NCI-H2107 treated with DMSO at 0.1 percent for 48 hours (cell line): ENCODE results near the gene GMPPB.
A peak's percentile ranks its signal among the peaks of the same experiment; 100 is the strongest.
"Not testable (repeated sequence)": the region's sequence is repeated elsewhere in the genome, so short reads cannot be mapped to it uniquely, and the experiment has no call there.

Source experiments
- DNase-seq: peaks from one replicate; lab custom pipeline; 2025; ENCODE audit not compliant: unreplicated experiment; lab: John Stamatoyannopoulos, UW

GMPPB gene

DNA sequence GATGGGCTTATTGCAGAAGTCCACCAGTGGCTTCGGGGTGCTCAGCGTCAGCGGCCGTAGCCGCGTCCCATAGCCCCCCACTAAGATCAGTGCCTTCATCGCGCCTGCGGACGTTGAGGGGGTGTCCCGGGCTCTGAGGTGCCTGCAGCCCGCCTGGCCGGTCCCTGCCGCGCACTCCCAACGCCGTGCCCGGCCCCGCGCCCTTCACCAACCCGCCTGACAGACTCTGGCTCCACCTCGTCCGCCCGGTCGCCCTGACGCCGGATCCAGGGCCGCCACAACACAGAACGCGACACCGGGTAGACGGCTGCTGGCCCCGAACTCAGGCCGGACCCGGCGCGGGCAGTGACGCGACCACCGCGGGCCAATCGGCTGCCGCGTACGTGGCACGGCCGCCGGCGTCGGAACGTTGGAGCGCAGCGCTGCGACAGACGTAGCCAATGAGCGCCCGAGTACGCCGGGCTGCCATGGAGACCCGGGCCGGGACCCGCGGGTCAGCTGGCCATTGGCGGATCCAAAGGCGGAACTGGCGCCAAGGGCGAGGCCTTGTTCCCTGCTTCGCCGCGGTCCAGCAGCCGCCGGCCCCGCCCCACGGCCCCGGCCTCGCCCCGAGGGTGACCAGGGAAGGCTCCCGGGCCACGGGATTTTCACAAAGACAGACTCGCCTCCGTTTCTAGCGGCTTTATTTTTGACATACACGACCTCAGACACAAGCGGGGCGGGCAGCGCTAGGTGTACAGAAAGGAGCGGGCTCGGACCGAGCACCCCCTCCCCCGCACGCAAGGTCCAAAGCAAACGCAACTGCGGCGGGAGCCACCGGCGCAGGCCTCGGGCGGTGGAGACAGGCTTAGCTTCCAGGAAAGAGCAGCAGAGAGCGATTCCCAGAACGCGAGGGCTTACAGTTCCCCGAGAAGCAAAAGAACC is at the start of gene GMPPB:
Gene GMPPB (minus strand): TSS at position 324 of the 924 bp plus-strand sequence. CDS start 225 bp downstream, at position 99.
- DNase-seq: peak; percentile 50

DNA sequence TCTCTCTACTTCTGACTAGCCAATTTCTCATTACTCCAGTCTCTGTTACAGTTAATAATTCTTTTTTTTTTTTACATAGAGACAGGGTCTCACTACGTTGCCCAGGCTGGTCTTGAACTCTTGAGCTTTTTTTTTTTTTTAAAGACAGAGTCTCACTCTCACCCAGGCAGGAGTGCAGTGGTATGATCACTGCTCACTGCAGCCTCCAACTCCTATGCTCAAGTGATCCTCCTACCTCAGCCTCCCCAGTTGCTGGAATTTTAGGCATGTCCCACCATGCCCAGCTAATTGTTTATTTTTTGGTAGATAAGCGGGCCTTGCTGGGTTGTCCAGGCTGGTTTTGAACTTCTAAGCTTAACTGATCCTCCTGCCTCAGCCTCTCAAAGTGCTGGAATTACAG is 49.0 kb upstream of the GMPPB start:
- no peak for DNase-seq

DNA sequence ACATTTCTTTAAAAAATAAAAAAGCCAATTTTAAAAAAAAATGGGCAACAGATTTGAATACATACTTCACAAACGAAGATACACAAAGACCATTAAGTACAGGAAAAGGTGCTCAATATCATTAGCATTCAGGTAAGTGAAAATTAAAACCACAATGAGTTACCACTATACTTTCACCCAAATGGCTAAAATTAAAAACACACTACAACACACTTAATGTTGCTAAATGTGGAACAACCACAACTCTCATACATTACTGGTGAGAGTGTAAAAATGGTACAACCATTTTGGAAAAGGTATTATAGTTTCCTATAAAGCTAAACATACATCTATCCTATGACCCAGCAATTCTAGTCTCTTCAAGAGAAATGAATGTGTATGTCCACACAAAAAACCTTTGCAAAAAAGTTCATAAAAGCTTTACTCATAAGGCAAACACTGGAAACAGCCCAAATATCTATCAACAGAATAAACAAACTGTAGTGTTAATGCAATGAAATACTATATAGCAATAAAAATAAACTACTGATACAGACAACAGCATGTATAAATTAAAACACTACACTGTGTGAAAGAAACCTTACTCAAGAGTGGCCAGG is 47.7 kb upstream of the GMPPB start:
- DNase-seq: no peak

DNA sequence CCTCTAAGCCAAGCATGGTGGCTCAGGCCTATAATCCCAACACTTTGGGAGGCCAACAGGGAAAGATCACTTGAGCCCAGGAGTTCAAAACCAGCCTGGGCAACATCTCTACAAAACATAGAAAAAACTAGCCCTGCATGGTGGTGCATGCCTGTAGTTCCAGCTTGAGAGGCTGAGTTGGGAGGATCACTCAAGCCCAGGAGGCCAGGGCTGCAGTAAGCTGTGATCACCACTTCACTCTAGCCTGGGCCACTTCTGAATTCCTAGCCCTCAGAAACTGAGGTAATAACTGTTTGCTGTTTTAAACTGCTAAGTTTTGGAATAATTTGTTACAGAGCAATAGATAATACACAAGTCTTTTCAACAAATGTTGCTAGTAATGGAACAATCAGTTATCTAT is 46.2 kb upstream of the GMPPB start:
- no peak for DNase-seq

DNA sequence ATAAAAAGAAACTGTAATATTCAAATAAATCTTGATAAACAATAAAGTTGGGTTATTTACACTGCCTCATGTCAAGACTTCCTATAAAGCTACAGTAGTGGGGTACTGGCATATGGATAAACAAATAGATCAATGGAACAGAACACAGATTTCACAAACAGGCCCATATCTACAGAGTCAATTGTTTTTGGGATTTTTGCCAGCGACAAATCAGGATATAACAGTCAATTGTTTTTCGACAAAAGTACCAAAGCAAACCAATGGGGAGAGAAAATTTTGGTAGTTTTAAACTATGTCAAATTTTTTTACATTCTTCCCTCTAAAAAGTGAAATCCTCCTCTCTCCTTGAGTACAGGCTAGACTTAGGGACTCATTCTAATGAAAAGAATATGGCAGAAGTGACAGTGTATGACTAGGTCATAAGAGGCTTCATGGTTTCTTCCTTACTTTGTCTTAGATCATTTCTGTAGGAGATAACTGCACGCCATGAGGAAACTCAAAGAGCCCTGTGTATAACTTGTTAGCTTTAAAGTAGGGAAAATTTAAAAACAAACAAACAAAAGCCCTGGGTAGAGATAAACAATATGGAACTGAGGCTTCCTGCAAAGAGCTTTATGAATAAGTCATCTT is 45.6 kb upstream of the GMPPB start:
- no peak for DNase-seq

DNA sequence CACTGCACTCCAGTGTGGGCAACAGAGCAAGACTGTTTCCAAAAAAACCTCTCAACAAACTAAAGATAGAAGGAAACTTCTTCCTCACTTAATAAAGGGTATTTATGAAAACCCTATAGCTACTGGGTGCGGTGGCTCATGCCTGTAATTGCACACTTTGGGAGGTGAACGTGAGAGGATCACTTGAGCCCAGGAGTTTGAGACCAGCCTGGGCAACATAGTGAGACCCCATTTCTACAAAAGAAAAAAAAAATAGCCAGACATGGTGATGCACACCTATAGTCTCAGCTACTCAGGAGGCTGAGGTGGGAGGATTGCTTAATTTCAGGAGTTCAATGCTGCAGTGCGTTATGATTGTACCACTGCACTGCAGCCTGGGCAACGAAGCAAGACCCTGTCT is 40.2 kb upstream of the GMPPB start:
- DNase-seq: no peak

DNA sequence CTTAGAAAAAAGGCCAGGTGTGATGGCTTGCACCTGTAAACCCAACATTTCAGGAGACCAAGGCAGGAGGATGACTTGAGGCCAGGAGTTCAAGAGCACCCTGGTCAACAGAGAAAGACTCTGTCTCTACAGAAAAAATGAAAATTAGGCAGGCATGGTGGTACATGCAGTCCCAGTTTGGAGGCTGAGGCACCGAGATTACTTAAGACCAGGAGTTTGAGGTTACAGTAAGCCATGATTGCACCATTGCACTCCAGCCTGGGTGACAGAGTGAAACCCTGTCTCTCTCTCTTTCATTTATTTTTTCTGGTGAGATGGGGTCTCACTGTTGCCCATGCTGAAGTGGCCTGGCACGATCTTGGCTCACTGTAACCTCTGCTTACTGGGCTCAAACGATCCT is 37.9 kb upstream of the GMPPB start:
- DNase-seq: no peak

DNA sequence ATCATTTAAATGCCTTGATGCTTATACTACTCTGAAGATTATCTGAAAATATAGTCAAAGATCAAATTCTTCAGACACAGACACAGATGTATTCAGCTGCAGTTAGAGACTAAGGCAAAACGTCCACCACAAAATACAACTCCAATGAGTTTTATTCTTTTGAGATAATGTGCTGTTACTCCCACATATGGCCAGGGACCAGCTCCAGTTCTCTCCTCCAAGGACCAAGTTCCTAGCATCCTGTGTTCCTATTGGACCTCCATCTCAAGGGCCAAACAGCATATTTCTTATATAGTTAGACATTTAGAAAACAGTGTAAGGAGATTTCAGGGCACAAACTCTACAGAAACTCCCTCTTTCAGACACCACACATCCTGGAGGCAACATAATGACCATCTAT is 35.5 kb upstream of the GMPPB start:
- DNase-seq: no peak

DNA sequence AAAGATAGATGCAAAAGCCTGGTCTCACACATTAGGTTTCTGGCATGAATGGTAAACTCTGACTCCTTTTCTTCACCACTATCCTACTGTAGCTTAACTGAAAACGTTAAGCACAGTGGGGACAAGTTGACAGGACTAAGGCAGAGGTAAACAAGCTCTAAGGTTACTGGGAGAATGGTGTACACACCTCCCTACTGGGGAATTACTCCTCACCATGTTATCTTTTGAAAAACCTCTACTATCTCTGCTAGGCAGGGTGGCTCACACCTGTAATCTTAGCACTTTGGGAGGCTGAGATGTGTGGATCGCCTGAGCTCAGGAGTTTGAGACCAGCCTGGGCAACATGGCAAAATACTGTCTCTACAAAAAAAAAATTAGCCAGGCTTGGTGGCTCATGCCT is 33.4 kb upstream of the GMPPB start:
- no peak for DNase-seq

DNA sequence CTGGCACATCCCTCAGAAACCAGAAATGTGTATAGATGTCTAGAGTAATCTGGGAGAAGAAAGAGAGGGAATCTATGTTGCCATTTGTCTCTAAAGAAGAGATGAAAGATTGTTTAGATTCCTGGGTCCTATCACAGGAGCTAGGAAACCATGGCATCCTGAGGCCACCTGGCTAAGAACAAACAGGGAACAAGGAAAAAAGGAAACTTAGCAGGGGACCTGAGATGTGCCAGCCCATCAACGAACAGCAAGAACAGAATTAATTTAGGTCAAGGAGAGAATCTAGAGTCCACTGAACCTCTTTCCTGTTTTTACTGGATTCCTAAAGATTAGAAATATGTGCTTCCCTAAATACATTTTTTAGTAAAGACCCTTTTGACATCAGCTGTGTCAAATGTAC is 32.3 kb upstream of the GMPPB start:
- no peak for DNase-seq

DNA sequence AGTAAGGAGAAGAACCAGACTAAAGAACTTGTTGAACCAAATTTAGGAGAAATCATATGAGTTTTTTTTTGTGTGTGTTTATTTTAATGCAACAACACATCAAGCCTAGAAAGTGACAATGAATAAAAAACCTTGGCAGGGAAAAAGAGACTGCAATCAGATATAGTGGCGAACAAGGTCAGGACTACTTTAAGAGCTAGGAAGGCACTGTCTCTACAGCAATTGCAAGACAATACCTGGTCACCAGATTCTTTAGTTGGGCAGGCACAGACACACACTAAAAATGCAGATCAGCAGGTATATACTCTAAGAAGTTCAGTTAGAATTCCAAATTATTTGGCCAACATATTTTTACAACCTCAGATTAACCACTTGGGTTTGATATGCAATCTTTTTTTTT is 30.8 kb upstream of the GMPPB start:
- DNase-seq: no peak

DNA sequence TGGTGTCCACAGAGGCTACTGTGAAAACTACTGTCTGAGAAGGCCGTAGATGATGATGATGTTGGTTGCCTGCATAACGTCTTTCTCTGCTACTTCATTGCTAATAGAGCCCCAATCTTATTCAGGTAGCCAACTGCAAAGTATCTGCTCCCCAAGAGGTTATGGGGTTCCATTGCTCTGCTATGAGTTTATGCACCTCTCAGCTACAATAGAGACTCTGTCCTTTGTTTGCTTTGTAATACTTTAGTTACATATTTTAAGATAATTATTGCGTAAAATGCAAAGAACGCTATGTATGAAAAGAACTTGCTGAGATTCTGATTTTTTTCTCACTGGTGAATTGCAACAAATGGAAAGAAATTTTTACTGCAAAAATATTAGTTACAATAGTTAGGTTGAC is 27.8 kb upstream of the GMPPB start:
- DNase-seq: no peak

DNA sequence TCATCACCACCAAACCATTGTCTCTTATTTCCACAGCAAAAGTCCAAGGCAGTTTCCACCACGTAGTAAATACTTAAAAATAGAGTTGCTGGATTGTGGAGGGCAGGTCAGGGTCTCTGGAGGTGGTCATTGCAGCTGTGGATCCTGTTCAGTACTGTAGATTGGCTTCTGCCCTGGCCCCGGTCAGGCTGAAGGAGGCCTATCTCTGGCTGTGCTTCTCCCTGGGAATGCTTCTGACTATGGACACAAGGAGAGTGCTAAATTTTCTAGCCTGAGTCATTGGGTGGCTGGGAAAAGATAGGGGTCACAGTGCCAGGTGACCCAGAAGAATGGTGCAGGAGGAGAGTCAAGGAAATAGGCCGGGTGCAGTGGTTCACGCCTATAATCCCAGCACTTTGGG is 26.3 kb upstream of the GMPPB start:
- DNase-seq: no peak

DNA sequence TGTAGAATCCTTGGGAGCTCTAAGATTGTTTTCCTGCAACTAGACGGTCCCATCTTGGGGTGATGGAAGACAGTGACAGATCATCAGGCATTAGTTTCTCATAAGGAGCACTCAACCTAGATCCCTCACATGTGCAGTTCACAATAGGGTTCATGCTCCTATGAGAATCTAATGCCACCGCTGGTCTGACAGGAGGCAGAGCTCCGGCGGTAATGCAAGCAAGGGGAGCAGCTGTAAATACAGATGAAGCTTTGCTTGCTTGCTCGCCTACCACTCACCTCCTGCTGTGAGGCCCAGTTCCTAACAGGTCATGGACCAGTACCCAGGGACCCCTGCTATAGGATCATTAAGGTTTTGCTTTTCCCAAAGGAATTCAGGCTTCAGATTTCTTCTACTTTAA is 25.1 kb upstream of the GMPPB start:
- DNase-seq: not testable (repeated sequence)

DNA sequence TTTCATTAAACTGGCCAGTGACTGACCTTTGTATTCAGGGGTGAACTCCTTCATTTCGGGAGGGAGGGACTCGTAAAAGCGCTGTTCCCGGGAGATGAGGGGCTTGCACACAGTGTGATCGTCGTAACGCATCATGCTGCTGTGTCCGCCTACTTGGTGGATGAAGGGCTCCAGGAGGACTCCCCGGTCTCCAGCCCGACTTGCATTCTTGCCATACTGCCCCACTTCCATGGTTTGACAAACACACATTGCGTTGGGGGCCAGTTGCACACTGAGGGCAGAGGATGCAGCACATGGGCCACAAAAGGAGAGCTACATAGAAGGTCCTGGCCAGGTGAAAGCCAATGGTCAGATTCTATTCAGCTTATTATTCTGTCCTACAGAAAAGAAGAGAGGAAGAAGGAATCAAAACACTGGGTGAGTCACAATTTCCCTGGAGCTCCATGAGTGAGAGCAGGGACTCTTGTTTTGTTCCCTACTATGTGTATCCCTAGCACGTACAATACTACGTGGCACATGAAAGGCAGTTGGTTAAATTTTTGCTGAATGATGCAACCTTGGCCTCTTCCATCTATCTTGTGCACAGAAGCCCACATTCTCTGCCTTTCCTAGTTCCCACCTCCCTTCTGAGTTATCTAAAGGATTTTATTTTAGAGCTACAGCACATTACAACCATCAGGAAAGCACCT is 24.2 kb upstream of the GMPPB start:
- no peak for DNase-seq

DNA sequence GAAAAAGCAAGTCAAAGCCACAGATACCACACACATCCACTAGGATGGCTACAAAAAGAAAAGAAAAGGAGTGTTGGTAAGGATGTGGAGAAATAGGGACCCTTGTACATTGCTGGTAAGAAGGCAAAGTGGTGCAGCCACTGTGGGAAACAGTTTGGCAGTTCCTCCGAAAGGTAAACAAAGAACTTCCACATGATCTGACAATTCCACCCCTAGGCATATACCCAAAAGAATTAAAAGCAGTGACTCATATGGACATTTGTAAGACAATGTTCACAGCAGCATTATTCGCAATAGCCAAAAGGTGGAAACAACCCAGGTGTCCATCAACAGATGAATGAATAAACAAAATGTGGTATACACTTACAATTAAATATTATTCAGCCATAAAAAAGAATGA is 22.2 kb upstream of the GMPPB start:
- DNase-seq: no peak

DNA sequence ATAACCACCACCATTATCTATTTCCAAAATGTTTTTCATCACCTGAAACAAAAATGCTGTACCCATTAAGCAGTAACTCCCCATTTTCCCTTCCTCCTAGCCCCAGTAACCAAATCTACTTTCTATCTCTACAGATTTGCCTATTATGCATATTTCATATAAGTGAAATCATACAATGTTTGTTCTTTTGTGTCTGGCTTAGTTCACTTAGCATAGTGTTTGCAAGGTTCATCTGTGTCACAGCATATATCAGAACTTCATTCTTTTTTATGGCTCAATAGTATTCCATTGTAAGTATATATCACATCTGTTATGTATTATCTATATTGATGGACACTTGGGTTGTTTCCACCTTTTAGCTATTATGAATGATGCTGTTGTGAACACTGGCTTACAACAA is 16.7 kb upstream of the GMPPB start:
- DNase-seq: no peak

DNA sequence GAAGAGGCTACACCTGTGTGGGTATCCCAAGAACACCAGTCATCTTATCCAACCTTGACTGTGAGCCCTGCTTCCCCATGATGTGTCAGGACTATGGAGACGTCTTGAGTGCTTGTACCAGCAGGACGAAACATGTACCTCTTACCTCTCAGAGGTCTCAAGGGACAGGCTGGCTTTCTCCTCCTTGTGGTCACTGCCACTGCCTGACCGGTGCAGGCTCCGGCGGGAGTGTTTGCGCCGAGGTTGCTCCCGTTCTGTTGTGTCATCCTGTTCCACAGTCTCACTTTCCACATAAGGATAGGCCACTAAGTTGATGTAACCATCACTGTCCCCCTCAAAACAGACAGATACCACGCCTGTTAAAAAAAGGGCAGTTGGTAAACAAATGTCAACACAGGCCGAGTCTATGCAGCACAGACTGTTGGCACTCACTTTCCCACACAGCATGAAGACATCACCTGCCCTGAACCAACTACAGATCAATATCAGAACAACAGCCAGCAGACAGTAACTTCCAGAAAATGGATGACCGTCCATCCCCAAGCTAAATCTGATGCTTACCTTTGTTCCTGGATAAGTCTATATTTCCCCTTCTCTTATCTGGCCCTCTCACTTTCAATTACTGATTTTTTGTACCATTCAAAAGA is 14.4 kb upstream of the GMPPB start:
- no peak for DNase-seq

DNA sequence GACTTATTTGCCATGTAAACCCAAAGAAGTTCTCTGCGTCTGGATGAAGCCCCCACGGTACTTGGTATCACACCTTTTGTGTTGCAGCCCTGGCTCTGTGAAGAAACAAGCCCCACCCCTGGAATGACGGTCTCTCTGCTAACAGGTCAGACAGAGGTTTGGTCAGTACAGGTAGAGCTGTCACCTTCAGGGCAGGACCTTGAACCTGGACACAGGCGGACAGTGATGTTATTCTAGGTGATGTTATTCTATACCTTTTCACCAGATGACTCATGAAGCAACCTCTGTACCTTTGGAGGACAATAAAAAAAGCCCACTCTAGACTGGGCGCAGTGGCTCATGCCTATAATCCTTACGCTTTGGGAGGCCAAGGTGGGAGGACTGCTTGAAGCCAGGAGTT is 11.0 kb upstream of the GMPPB start:
- no peak for DNase-seq

DNA sequence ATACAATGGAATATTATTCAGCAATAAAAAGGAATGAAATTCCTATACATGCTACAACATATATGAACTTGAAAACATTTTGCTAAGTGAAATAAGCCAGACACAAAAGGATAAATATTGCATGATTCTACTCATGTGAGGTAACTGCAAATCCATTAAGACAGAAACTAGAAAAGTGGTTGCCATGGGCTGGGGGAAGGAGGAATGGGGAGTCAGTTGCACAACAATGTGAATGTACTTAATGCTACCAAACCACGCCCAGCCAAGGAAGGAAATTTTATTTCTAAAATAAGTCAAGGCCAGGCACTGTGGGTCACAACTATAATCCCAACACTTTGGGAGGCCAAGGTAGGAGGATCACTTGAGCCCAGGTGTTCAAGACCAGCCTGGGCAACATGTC is 9.8 kb upstream of the GMPPB start:
- DNase-seq: no peak

DNA sequence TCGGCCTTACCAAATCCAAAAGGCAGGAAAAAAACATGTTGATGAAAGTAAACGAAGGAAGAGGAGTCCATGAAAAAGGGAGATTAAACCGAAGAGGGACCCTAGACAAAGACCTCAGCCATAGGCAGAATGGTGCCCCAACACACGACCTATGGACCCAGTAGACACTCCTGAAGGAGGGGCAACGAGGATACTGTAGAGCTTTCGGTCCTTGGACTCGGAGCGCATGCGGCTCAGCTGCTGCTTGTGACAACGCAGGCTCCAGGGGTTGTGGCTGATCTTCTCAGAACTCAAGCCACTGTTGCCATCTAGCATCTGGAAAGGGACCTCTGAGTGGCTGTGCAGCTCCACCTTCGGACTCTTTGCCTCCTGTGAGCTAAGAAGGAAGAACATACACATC is 8.8 kb upstream of the GMPPB start:
- DNase-seq: no peak
